ENCODE measurements around the gene EPHA3.

The EPHA3 gene

DNA sequence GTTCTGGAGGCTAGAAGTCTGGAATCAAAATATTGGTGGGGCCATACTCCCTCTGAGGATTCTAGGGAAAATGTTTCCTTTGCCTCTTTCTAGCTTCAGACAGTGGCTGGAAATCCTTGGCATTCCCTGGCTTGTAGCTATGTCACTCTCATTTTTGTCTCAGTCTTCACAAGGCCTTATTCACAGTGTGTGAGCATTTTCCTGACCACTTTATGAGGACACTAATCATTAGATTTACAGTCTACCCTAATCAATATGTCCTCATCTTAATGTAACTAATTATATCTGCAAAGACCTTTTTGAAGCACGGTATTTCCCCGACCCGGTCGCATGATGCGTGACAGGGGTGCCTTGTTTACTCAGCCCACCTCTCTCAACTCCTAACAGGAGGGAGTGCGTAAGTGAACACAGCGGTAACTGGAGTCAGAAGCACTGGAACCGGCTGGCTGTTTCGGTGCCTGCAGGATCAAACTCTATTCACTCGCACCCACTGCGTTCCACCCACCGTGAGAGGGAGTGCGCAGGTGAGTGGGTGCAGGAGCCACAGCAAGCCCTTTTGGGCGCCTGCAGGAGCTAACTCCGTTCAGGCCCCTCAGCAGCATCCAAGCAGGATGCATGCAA, 155.0 kb downstream of the EPHA3 start:
- no peak for FAIRE-seq
- no peak for DNase-seq (ENCODE audit: insufficient read length, low spot score)
- TF ChIP-seq TAF1 (IDR thresholded peaks at IDR 0.05; ENCODE audit: low read depth, low read length) (no peak), PAX5 (IDR thresholded peaks at IDR 0.05; ENCODE audit: insufficient read depth, low read length, severe bottlenecking) (no peak), SPI1 (IDR thresholded peaks at IDR 0.05; ENCODE audit: low read depth, low read length) (no peak), POLR2AphosphoS5 (IDR thresholded peaks at IDR 0.05; ENCODE audit: low read depth, low read length) (no peak), POU2F2 (IDR thresholded peaks at IDR 0.05; ENCODE audit: low read depth, low read length) (no peak), POLR2A (IDR thresholded peaks at IDR 0.05; ENCODE audit: low read depth, low read length) (no peak)

DNA sequence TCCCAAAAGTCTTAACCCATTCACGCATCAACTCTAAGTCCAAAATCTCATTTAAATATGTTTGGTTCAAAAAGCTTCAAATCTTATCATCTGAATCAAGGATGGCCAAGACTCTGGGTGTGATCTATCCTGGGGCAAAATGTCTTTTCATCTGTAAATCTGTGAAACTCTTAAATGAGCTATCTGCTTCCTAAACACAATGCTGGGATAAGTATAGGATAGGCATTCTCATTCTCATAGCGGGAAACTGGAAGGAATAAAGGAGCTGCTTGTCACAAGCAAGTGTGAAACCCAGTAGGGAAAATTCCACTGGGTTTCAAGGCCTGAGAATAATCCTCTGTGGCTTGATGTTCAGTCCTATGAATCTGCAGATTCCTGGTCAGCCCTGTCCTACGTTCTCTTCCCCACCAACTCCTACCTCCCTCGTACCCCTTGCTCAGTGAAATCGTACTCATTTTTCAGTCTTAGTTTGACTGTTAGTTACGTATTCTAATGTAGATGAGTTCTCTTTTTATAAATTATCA, 156.7 kb downstream of the EPHA3 start:
- no peak for TF ChIP-seq POU2F2 (IDR thresholded peaks at IDR 0.05; ENCODE audit: low read depth, low read length)
- TF ChIP-seq PAX5 (IDR thresholded peaks at IDR 0.05; ENCODE audit: insufficient read depth, low read length, severe bottlenecking), result no peak
- no peak for TF ChIP-seq POLR2A (IDR thresholded peaks at IDR 0.05; ENCODE audit: low read depth, low read length)
- TF ChIP-seq SPI1 (IDR thresholded peaks at IDR 0.05; ENCODE audit: low read depth, low read length), result no peak
- TF ChIP-seq TAF1 (IDR thresholded peaks at IDR 0.05; ENCODE audit: low read depth, low read length), result no peak
- TF ChIP-seq POLR2AphosphoS5 (IDR thresholded peaks at IDR 0.05; ENCODE audit: low read depth, low read length), result no peak
- no peak for DNase-seq (ENCODE audit: insufficient read length, low spot score)

DNA sequence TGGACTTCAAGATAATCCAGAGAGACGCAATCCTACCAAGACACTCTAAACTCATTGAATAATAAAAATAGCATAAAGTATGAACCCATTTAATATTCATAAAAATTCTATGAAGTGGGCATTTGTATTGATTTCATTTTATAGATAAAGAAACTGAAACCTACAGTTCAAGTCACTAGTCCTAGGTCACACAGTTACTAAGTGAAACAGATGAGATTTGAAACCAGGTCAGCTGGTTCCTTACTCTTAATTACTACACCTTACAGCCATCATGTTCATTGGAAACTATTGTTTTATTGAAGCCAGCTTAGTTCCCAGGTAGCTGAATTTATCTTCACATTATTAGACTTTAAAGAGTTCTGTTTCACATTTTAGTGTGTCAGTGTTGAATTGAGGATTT, 158.7 kb downstream of the EPHA3 start:
- FAIRE-seq, result no peak
- no peak for DNase-seq (ENCODE audit: insufficient read length, low spot score)
- no peak for TF ChIP-seq POLR2AphosphoS5 (IDR thresholded peaks at IDR 0.05; ENCODE audit: low read depth, low read length)
- TF ChIP-seq POU2F2 (IDR thresholded peaks at IDR 0.05; ENCODE audit: low read depth, low read length), result no peak
- TF ChIP-seq POLR2A (IDR thresholded peaks at IDR 0.05; ENCODE audit: low read depth, low read length), result no peak
- no peak for TF ChIP-seq SPI1 (IDR thresholded peaks at IDR 0.05; ENCODE audit: low read depth, low read length)
- no peak for TF ChIP-seq PAX5 (IDR thresholded peaks at IDR 0.05; ENCODE audit: insufficient read depth, low read length, severe bottlenecking)
- TF ChIP-seq TAF1 (IDR thresholded peaks at IDR 0.05; ENCODE audit: low read depth, low read length), result no peak

More for the DNA sequence above, 156.7 kb downstream of the EPHA3 start:
- no peak for FAIRE-seq

DNA sequence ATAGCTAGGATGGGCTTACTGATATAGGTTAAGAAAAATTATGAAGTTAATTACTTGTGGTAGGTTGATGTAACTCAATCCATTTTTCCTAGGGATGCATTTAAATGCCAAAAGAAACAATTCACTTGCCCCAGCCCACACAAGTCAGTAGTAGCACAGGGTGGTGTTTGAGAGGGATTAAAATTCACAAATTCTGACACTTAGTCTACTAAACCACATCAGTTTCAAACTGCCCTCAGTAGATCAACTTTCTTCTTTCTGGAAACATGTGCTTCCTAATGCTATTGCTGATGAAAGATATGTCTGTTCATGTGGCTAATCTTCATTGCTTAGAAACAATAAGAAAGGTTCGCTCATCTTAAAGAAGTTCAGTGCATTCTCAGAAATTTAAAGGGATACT, 160.6 kb downstream of the EPHA3 start:
- DNase-seq (ENCODE audit: insufficient read length, low spot score), result no peak
- no peak for TF ChIP-seq POLR2A (IDR thresholded peaks at IDR 0.05; ENCODE audit: low read depth, low read length)
- no peak for TF ChIP-seq PAX5 (IDR thresholded peaks at IDR 0.05; ENCODE audit: insufficient read depth, low read length, severe bottlenecking)
- TF ChIP-seq POU2F2 (IDR thresholded peaks at IDR 0.05; ENCODE audit: low read depth, low read length), result no peak
- no peak for TF ChIP-seq SPI1 (IDR thresholded peaks at IDR 0.05; ENCODE audit: low read depth, low read length)
- FAIRE-seq, result no peak

DNA sequence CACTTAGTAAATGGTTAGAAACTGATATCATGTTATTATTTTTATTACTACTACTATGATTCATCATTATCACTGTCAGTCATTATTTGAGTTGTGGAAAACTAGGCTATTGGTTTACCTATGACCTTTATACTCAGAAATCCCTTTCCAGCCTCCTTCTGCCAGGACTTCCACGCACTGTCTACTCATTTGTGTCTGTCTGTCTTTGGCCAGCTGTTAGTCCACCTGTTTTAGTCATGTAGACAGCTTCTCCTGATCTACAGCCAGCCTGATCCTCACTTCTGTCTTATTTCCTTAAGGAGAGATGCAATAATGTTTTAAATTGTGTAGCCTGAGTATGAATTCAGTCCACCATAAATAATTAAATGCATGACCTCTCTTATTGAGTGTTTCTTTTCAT, 162.8 kb downstream of the EPHA3 start:
- FAIRE-seq (no peak), DNase-seq (ENCODE audit: insufficient read length, low spot score) (no peak)
- TF ChIP-seq POLR2A (IDR thresholded peaks at IDR 0.05; ENCODE audit: low read depth, low read length) (no peak), POLR2AphosphoS5 (IDR thresholded peaks at IDR 0.05; ENCODE audit: low read depth, low read length) (no peak), POU2F2 (IDR thresholded peaks at IDR 0.05; ENCODE audit: low read depth, low read length) (no peak), SPI1 (IDR thresholded peaks at IDR 0.05; ENCODE audit: low read depth, low read length) (no peak), TAF1 (IDR thresholded peaks at IDR 0.05; ENCODE audit: low read depth, low read length) (no peak), PAX5 (IDR thresholded peaks at IDR 0.05; ENCODE audit: insufficient read depth, low read length, severe bottlenecking) (no peak)

DNA sequence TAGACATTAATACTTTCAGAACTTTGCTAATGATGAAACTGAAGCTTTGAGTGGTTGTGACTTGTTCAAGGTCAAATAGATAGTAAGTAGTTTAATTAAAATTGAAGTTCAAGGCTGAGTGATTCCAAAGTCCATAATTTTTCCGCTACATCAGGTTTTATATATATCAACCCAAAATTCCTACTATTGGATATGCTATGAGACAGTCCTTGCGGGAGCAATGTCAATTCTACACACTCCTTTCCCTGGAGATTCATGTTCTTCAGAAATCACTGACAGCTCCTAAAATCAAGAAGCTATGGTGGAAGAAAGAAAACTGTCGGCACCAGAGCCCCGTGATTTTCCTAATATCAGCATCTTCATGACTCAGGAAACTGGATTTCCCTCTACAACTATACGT, 167.6 kb downstream of the EPHA3 start:
- DNase-seq (ENCODE audit: insufficient read length, low spot score) (no peak), FAIRE-seq (no peak)
- TF ChIP-seq TAF1 (IDR thresholded peaks at IDR 0.05; ENCODE audit: low read depth, low read length) (no peak), PAX5 (IDR thresholded peaks at IDR 0.05; ENCODE audit: insufficient read depth, low read length, severe bottlenecking) (no peak), SPI1 (IDR thresholded peaks at IDR 0.05; ENCODE audit: low read depth, low read length) (no peak), POLR2AphosphoS5 (IDR thresholded peaks at IDR 0.05; ENCODE audit: low read depth, low read length) (no peak), POLR2A (IDR thresholded peaks at IDR 0.05; ENCODE audit: low read depth, low read length) (no peak), POU2F2 (IDR thresholded peaks at IDR 0.05; ENCODE audit: low read depth, low read length) (no peak)

DNA sequence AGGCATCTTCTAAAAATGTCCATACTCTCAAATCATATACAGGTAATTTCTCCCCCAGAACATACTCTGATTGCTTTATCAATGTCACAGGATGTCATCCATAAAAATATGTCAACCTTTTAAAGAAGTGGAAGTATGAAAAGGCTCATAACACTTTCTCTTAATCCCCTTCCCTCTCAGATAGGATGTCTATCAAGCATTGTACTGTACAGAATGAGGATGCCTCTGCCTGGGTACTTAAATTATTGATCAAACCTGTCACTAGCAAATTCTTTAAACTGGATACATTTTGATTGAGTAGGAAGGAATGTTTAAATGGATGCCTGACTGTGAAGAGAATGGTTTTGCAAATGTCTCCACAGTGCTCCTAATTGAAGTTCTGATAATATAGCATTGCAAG, 168.7 kb downstream of the EPHA3 start:
- DNase-seq (ENCODE audit: insufficient read length, low spot score), result no peak
- TF ChIP-seq POLR2AphosphoS5 (IDR thresholded peaks at IDR 0.05; ENCODE audit: low read depth, low read length) (no peak), PAX5 (IDR thresholded peaks at IDR 0.05; ENCODE audit: insufficient read depth, low read length, severe bottlenecking) (no peak), SPI1 (IDR thresholded peaks at IDR 0.05; ENCODE audit: low read depth, low read length) (no peak), TAF1 (IDR thresholded peaks at IDR 0.05; ENCODE audit: low read depth, low read length) (no peak), POU2F2 (IDR thresholded peaks at IDR 0.05; ENCODE audit: low read depth, low read length) (no peak), POLR2A (IDR thresholded peaks at IDR 0.05; ENCODE audit: low read depth, low read length) (no peak)
- FAIRE-seq, result no peak

DNA sequence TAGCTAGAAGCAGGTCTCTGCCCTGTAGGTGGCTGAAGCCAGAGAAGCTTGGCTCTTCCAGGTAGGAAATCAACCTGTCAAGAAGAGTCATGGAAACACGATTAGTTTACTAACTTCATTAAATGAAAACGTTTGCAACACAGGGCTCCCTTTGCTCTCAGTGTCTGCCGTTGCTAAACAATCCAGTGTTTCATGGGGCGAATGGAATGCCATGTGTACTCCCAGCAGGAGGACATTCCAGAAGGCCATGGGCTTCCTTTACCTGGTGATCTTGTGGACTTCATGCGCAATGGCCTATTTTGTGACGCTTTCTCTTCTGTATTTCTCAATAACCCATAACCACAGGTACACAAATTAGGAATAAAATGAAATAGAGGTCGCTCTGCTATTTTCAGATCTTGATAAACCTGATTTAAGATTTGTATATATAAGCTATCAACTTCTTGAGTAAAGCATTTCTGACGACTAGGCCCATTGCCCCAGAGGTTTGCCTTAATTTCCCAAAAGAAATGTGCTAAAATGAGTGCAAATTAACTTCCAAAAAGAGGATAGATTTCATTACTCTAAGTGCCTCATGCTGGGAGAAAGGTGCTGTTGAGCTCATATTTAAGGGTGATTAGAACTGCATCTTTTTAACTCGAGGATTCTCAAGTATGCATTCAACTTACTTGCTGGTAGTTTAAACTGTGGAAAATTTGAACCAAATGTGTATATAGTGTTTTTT, 171.0 kb downstream of the EPHA3 start:
- DNase-seq (ENCODE audit: insufficient read length, low spot score), result no peak
- no peak for FAIRE-seq
- TF ChIP-seq POLR2AphosphoS5 (IDR thresholded peaks at IDR 0.05; ENCODE audit: low read depth, low read length) (no peak), PAX5 (IDR thresholded peaks at IDR 0.05; ENCODE audit: insufficient read depth, low read length, severe bottlenecking) (no peak), TAF1 (IDR thresholded peaks at IDR 0.05; ENCODE audit: low read depth, low read length) (no peak), POLR2A (IDR thresholded peaks at IDR 0.05; ENCODE audit: low read depth, low read length) (no peak), POU2F2 (IDR thresholded peaks at IDR 0.05; ENCODE audit: low read depth, low read length) (no peak), SPI1 (IDR thresholded peaks at IDR 0.05; ENCODE audit: low read depth, low read length) (no peak)

DNA sequence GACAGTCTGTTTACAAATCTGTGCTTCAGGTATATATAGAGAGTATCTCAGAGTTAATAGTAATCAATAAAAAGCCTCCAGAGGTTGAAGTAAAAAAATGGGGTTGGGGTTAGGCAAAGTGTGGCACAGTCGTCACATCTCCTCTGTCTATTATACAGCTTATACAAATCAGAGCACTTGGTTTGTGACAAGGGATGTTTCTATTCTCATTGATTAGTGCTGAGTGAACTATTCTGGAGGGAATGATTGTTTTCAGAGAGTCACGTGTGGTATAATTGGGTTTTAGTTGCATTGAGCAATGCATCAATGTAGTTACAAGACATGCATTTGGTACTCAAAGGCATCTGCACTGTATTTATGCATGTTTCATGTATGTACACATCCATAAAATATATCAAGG, 172.9 kb downstream of the EPHA3 start:
- TF ChIP-seq PAX5 (IDR thresholded peaks at IDR 0.05; ENCODE audit: insufficient read depth, low read length, severe bottlenecking), result no peak
- no peak for TF ChIP-seq POU2F2 (IDR thresholded peaks at IDR 0.05; ENCODE audit: low read depth, low read length)
- TF ChIP-seq POLR2AphosphoS5 (IDR thresholded peaks at IDR 0.05; ENCODE audit: low read depth, low read length), result no peak
- no peak for TF ChIP-seq TAF1 (IDR thresholded peaks at IDR 0.05; ENCODE audit: low read depth, low read length)
- no peak for TF ChIP-seq SPI1 (IDR thresholded peaks at IDR 0.05; ENCODE audit: low read depth, low read length)
- no peak for TF ChIP-seq POLR2A (IDR thresholded peaks at IDR 0.05; ENCODE audit: low read depth, low read length)
- DNase-seq (ENCODE audit: insufficient read length, low spot score) (no peak), FAIRE-seq (no peak)
